GM12891 (cell line): Measurements from ENCODE around the gene PPP1R14C.

Experiments used
- PAX5 ChIP-seq: IDR thresholded peaks from 2 replicates; pipeline ENCODE4 v1.6.1; 2011; ENCODE audit warnings: low read length, moderate library complexity, mild to moderate bottlenecking; ENCODE audit not compliant: insufficient read depth, severe bottlenecking
- POLR2A ChIP-seq: IDR thresholded peaks from 2 replicates; pipeline ENCODE4 v1.6.1; 2011; ENCODE audit warnings: low read depth, low read length, control low read depth
- POLR2AphosphoS5 ChIP-seq: IDR thresholded peaks from 2 replicates; pipeline ENCODE4 v1.6.1; 2011; ENCODE audit warnings: low read depth, low read length, control low read depth
- POU2F2 ChIP-seq: IDR thresholded peaks from 2 replicates; pipeline ENCODE4 v1.6.1; 2011; ENCODE audit warnings: low read depth, mild to moderate bottlenecking, control low read depth, low read length, moderate library complexity
- SPI1 ChIP-seq: IDR thresholded peaks from 2 replicates; pipeline ENCODE4 v1.6.1; 2011; ENCODE audit warnings: low read depth, low read length, control low read depth
- TAF1 ChIP-seq: IDR thresholded peaks from 2 replicates; pipeline ENCODE4 v1.6.1; 2011; ENCODE audit warnings: low read depth, low read length, control low read depth

GRCh38 chr6:150150458-150150820 lies 7.6 kb downstream of the PPP1R14C start:
- TF ChIP-seq POLR2AphosphoS5: no peak
- no peak for TF ChIP-seq POLR2A
- no peak for TF ChIP-seq TAF1
- TF ChIP-seq SPI1: no peak
- TF ChIP-seq POU2F2: no peak
- TF ChIP-seq PAX5: no peak
